Smooth muscle cell (in vitro differentiated cells): Measurements from ENCODE around the gene FUT6. TPM values are rescaled to one million over a fixed set of nuclear protein-coding genes. Genes with fewer than 3 reads are reported as not detected.

Experiments
- DNase-seq: peaks from one replicate; lab custom pipeline; 2025; ENCODE audit not compliant: unreplicated experiment; lab: John Stamatoyannopoulos, UW
- H2AFZ ChIP-seq: fragments of 200-600 bp; sonication (generic); 2 replicates; pipeline ENCODE4 v1.6.0; 2016; ENCODE audit warnings: antibody characterized with exemption, low read depth, mild to moderate bottlenecking
- H3F3A ChIP-seq: fragments of 200-600 bp; sonication (generic); 2 replicates; pipeline ENCODE4 v1.6.0; 2017; ENCODE audit warnings: antibody characterized with exemption, low read depth
- H3K27ac ChIP-seq: fragments of 200-600 bp; sonication (generic); 2 replicates; pipeline ENCODE4 v1.5.1; 2016; ENCODE audit warnings: low read depth, mild to moderate bottlenecking
- H3K27me3 ChIP-seq: fragments of 200-600 bp; sonication (generic); 2 replicates; pipeline ENCODE4 v1.6.1; 2016; ENCODE audit warnings: low read depth, mild to moderate bottlenecking
- H3K36me3 ChIP-seq: fragments of 200-600 bp; sonication (generic); 2 replicates; pipeline ENCODE4 v1.5.1; 2016; ENCODE audit warnings: low read depth
- H3K4me1 ChIP-seq: fragments of 200-600 bp; sonication (generic); 2 replicates; pipeline ENCODE4 v1.5.1; 2016; ENCODE audit warnings: low read depth
- H3K4me2 ChIP-seq: fragments of 200-600 bp; sonication (generic); 2 replicates; pipeline ENCODE4 v1.6.0; 2016; ENCODE audit warnings: mild to moderate bottlenecking
- H3K4me3 ChIP-seq: fragments of 200-600 bp; sonication (generic); 2 replicates; pipeline ENCODE4 v1.5.1; 2016; ENCODE audit warnings: mild to moderate bottlenecking
- H3K79me2 ChIP-seq: fragments of 200-600 bp; sonication (generic); 2 replicates; pipeline ENCODE4 v1.6.0; 2016; ENCODE audit warnings: low read depth, mild to moderate bottlenecking
- H3K9ac ChIP-seq: fragments of 200-600 bp; sonication (generic); 2 replicates; pipeline ENCODE4 v1.6.0; 2016; ENCODE audit warnings: low read depth
- H3K9me3 ChIP-seq: fragments of 200-600 bp; sonication (generic); replicated peaks from 2 replicates; pipeline ENCODE4 v1.5.1; 2016; ENCODE audit warnings: low read depth
- H4K20me1 ChIP-seq: fragments of 200-600 bp; sonication (generic); 2 replicates; pipeline ENCODE4 v1.6.0; 2016; ENCODE audit warnings: low read depth
- CTCF ChIP-seq: fragments of 200-600 bp; sonication (generic); IDR thresholded peaks from 2 replicates; pipeline ENCODE4 v1.5.1; 2017; ENCODE audit warnings: borderline replicate concordance, mild to moderate bottlenecking, antibody characterized with exemption; ENCODE audit not compliant: insufficient read depth, poor library complexity, severe bottlenecking
- WGBS: methylation state at CpG from one replicate; pipeline ENCODE4 v1.1.7; 2016; ENCODE audit warnings: low lambda C conversion rate; 5-methylcytosine and 5-hydroxymethylcytosine counted together
- polyA plus RNA-seq: library from polyadenylated mRNA; unstranded; fragments of >200 nt; fragmentation: Nextera tagmentation; extraction: Ambion mirVana; gene quantifications from 2 replicates; pipeline ENCODE4 v1.2.1, GENCODE V29; 2016
- total RNA-seq: library from RNA; depleted of rRNA; stranded (reverse); fragments of >200 nt; gene quantifications from 2 replicates; pipeline ENCODE4 v1.2.3, GENCODE V29; 2014

FUT6 gene
- total and polyA plus RNA-seq, 2 experiments from 2014 or later: not detected

GRCh38 chr19:5881543-5882299 lies 42.2 kb upstream of the FUT6 start:
- Histone ChIP-seq H2AFZ (no peak overlapping the region), H3K79me2 (no peaks in the 10 kb centered on the region), H3K27me3 (no peaks in the 10 kb centered on the region), H3K9ac (no peak overlapping the region), H3K4me3 (no peak overlapping the region), H4K20me1 (no peaks in the 10 kb centered on the region), H3K4me1 (peaks cover 10% of the 10 kb centered on the region), H3F3A (no peaks in the 10 kb centered on the region), H3K4me2 (no peak overlapping the region), H3K36me3 (no peaks in the 10 kb centered on the region), H3K27ac (no peak overlapping the region), H3K9me3 (no peaks in the 10 kb centered on the region)
- WGBS: 82% methylated on average over 19 of the region's 19 CpGs
- no peak for DNase-seq
- no peak for TF ChIP-seq CTCF

GRCh38 chr19:5880604-5881078 lies 41.1 kb upstream of the FUT6 start:
- DNase-seq: peak; percentile 41
- Histone ChIP-seq H2AFZ (no peak overlapping the region), H3K4me2 (peak overlapping the region; percentile 53), H3K36me3 (no peaks in the 10 kb centered on the region), H3K27ac (no peak overlapping the region), H3K4me1 (peaks cover 10% of the 10 kb centered on the region), H3K9me3 (no peaks in the 10 kb centered on the region), H3K9ac (no peak overlapping the region), H3F3A (no peaks in the 10 kb centered on the region), H4K20me1 (no peaks in the 10 kb centered on the region), H3K4me3 (no peak overlapping the region), H3K79me2 (no peaks in the 10 kb centered on the region), H3K27me3 (no peaks in the 10 kb centered on the region)
- TF ChIP-seq CTCF: no peak
- 24% methylated on average over 15 of the region's 15 CpGs for WGBS

GRCh38 chr19:5880196-5880595 lies 40.7 kb upstream of the FUT6 start:
- DNase-seq: no peak
- H3K4me3 ChIP-seq: no peak overlapping the region
- H3K4me2 ChIP-seq: peak overlapping the region; percentile 64
- H3F3A ChIP-seq: no peaks in the 10 kb centered on the region
- H3K36me3 ChIP-seq: no peaks in the 10 kb centered on the region
- no peak overlapping the region for H2AFZ ChIP-seq
- no peak overlapping the region for H3K9ac ChIP-seq
- H3K27ac ChIP-seq: no peak overlapping the region
- no peaks in the 10 kb centered on the region for H3K9me3 ChIP-seq
- no peak for TF ChIP-seq CTCF
- H4K20me1 ChIP-seq: no peaks in the 10 kb centered on the region
- WGBS: 60% methylated on average over 6 of the region's 6 CpGs
- H3K4me1 ChIP-seq: peaks cover 10% of the 10 kb centered on the region
- H3K27me3 ChIP-seq: no peaks in the 10 kb centered on the region
- H3K79me2 ChIP-seq: no peaks in the 10 kb centered on the region

- no peak overlapping the region for H3K4me3 ChIP-seq
- 93% methylated on average over 9 of the region's 9 CpGs for WGBS
- no peak for TF ChIP-seq CTCF
- DNase-seq: no peak
- H3K27ac ChIP-seq: no peak overlapping the region
- no peaks in the 10 kb centered on the region for H3K36me3 ChIP-seq
- no peaks in the 10 kb centered on the region for H4K20me1 ChIP-seq
- peaks cover 10% of the 10 kb centered on the region for H3K4me1 ChIP-seq
- H2AFZ ChIP-seq: no peak overlapping the region
- no peak overlapping the region for H3K4me2 ChIP-seq
- no peak overlapping the region for H3K9ac ChIP-seq
- no peaks in the 10 kb centered on the region for H3K27me3 ChIP-seq
- H3F3A ChIP-seq: no peaks in the 10 kb centered on the region
- H3K9me3 ChIP-seq: no peaks in the 10 kb centered on the region
- no peaks in the 10 kb centered on the region for H3K79me2 ChIP-seq
These were observed 38.4 kb upstream of the FUT6 start for GRCh38 chr19:5877882-5878281.
